ENCODE data around the gene PUS1. TPM values are rescaled to one million over a fixed set of nuclear protein-coding genes. Genes with fewer than 3 reads are reported as not detected.

PUS1 gene
- total and polyA plus RNA-seq, 9 of the 15 experiments (the other 6 are each of a cell fraction or from before 2014, with no cell fraction given): 1.9 to 90.8 (median 30.0) TPM

GRCh38 chr12:131979606-131980005 is 50.5 kb downstream of the PUS1 start (continued):
- TF ChIP-seq, protein P1, sequence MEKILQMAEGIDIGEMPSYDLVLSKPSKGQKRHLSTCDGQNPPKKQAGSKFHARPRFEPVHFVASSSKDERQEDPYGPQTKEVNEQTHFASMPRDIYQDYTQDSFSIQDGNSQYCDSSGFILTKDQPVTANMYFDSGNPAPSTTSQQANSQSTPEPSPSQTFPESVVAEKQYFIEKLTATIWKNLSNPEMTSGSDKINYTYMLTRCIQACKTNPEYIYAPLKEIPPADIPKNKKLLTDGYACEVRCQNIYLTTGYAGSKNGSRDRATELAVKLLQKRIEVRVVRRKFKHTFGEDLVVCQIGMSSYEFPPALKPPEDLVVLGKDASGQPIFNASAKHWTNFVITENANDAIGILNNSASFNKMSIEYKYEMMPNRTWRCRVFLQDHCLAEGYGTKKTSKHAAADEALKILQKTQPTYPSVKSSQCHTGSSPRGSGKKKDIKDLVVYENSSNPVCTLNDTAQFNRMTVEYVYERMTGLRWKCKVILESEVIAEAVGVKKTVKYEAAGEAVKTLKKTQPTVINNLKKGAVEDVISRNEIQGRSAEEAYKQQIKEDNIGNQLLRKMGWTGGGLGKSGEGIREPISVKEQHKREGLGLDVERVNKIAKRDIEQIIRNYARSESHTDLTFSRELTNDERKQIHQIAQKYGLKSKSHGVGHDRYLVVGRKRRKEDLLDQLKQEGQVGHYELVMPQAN (IDR thresholded peaks at IDR 0.05; ENCODE audit: borderline replicate concordance): no peak

- H2AFZ ChIP-seq (ENCODE audit: low read depth, low read length): no peak overlapping the region
- H3K9me1 ChIP-seq (ENCODE audit: control insufficient read depth, insufficient read depth, low read length): no peaks in the 10 kb centered on the region
- no peak overlapping the region for H3K9ac ChIP-seq (ENCODE audit: insufficient read depth in 1 of 2, low read depth in 2 of 2, low read length in 2 of 2)
- no peak overlapping the region for H3K4me2 ChIP-seq (ENCODE audit: insufficient read depth, low read length)
- no peak overlapping the region for H3K4me3 ChIP-seq
- POLR2A ChIA-PET: interaction anchor here (0.8 to 1.5 kb wide), 3 partner anchors 9 to 25 kb away, joined by 3 to 4 read pairs (median 4); no protein-coding TSS in a partner anchor
- H4K20me1 ChIP-seq (replicated peaks; ENCODE audit: control insufficient read depth, insufficient read depth, low read length): no peaks in the 10 kb centered on the region
- TF ChIP-seq SMC3 (conservative IDR thresholded peaks at IDR 0.05; ENCODE audit: insufficient read depth, low read depth, low read length): no peak
- peak; percentile 20 to 31; a peak in 2 of 4 replicates for TF ChIP-seq RAD21 (CRISPR knock-in tag; conservative IDR thresholded peaks at IDR 0.05 in 1 of 2, IDR thresholded peaks at IDR 0.05 in 1 of 2)
- peak; percentile 9; the same call in 1 of the 2 replicates for TF ChIP-seq CBFA2T3 (IDR thresholded peaks at IDR 0.05)
- TF ChIP-seq, protein P2, sequence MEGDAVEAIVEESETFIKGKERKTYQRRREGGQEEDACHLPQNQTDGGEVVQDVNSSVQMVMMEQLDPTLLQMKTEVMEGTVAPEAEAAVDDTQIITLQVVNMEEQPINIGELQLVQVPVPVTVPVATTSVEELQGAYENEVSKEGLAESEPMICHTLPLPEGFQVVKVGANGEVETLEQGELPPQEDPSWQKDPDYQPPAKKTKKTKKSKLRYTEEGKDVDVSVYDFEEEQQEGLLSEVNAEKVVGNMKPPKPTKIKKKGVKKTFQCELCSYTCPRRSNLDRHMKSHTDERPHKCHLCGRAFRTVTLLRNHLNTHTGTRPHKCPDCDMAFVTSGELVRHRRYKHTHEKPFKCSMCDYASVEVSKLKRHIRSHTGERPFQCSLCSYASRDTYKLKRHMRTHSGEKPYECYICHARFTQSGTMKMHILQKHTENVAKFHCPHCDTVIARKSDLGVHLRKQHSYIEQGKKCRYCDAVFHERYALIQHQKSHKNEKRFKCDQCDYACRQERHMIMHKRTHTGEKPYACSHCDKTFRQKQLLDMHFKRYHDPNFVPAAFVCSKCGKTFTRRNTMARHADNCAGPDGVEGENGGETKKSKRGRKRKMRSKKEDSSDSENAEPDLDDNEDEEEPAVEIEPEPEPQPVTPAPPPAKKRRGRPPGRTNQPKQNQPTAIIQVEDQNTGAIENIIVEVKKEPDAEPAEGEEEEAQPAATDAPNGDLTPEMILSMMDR (IDR thresholded peaks at IDR 0.05 in 2 of 3, conservative IDR thresholded peaks at IDR 0.05 in 1 of 3; ENCODE audit: insufficient read depth in 2 of 3, low read depth in 1 of 3, low read length in 3 of 3): peak in 1 of 3 experiments; percentile 14; a peak in 1 of 6 replicates
- TF ChIP-seq SMAD3 (CRISPR knock-in tag; conservative IDR thresholded peaks at IDR 0.05): no peak
- CTCF ChIA-PET (ENCODE audit: low intra/inter-chr PET ratio): interaction anchor here (1.1 kb wide), 1 partner anchor 144 kb away, joined by 4 read pairs; no protein-coding TSS in a partner anchor
- ATAC-seq: peak; percentile 37; the same call in 1 of the 3 replicates
- no peak overlapping the region for H3K27ac ChIP-seq (ENCODE audit: extremely low read depth, low read depth, low read length)
- BruUV-seq (replicated peaks): no TSS peak
- no peaks in the 10 kb centered on the region for H3K27me3 ChIP-seq (ENCODE audit: control insufficient read depth in 2 of 2, insufficient read depth in 2 of 2, low read length in 2 of 2)
- no peak for FAIRE-seq
- H3K4me1 ChIP-seq (replicated peaks in 1 of 2; ENCODE audit: control insufficient read depth in 2 of 2, insufficient read depth in 2 of 2, low read length in 2 of 2): peaks cover 0 to 7% of the 10 kb centered on the region in 2 experiments; a peak in 2 of 5 replicates
- peaks cover 66% of the 10 kb centered on the region; the same call in 2 of the 3 replicates for H3K36me3 ChIP-seq (ENCODE audit: control insufficient read depth, insufficient read depth, low read length)
- intact Hi-C loops (cut with micrococcal nuclease) (no loop called here), in situ Hi-C loops (cut with MboI) (no loop called here)
- H3K79me2 ChIP-seq (ENCODE audit: control insufficient read depth, insufficient read depth, low read length): peaks cover 53% of the 10 kb centered on the region
- DNase-seq (ENCODE audit: extremely low read depth in 1 of 4, low spot score in 3 of 4): no peak
- H3K9me3 ChIP-seq (replicated peaks; ENCODE audit: control insufficient read depth, insufficient read depth, low read depth, low read length): no peaks in the 10 kb centered on the region
- WGBS (ENCODE audit: insufficient coverage, low coverage, missing lambda C conversion rate): 42% methylated on average over 3 of the region's 3 CpGs
Observed at GRCh38 chr12:131980263-131980662, 51.2 kb downstream of the PUS1 start.
